DOHH2 (cell line): ENCODE measurements around the gene CEP55.

Experiments
- EZH2phosphoT487 ChIP-seq: fragments of 200-600 bp; sonication (generic); IDR thresholded peaks from 2 replicates; pipeline ENCODE4 v1.6.1; 2017; ENCODE audit warnings: borderline replicate concordance, mild to moderate bottlenecking, antibody characterized with exemption, low read length, moderate library complexity, mixed read lengths
- TF ChIP-seq, protein P1 (sequence below): fragments of 200-600 bp; sonication (generic); IDR thresholded peaks from one replicate; pipeline ENCODE4 v1.5.1; 2014; ENCODE audit warnings: antibody characterized with exemption, mild to moderate bottlenecking, low read depth, low read length; ENCODE audit not compliant: poor library complexity, severe bottlenecking

- TF ChIP-seq, protein P1, sequence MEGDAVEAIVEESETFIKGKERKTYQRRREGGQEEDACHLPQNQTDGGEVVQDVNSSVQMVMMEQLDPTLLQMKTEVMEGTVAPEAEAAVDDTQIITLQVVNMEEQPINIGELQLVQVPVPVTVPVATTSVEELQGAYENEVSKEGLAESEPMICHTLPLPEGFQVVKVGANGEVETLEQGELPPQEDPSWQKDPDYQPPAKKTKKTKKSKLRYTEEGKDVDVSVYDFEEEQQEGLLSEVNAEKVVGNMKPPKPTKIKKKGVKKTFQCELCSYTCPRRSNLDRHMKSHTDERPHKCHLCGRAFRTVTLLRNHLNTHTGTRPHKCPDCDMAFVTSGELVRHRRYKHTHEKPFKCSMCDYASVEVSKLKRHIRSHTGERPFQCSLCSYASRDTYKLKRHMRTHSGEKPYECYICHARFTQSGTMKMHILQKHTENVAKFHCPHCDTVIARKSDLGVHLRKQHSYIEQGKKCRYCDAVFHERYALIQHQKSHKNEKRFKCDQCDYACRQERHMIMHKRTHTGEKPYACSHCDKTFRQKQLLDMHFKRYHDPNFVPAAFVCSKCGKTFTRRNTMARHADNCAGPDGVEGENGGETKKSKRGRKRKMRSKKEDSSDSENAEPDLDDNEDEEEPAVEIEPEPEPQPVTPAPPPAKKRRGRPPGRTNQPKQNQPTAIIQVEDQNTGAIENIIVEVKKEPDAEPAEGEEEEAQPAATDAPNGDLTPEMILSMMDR, result no peak
- no peak for TF ChIP-seq EZH2phosphoT487
Measured at GRCh38 chr10:93451244-93451947, 45.0 kb upstream of the CEP55 start.
